ENCODE measurements around the gene GSN. TPM values are rescaled to one million over a fixed set of nuclear protein-coding genes. Genes with fewer than 3 reads are reported as not detected.

Gene GSN
- total and polyA plus RNA-seq, 2 of the 8 experiments (the other 6 are each of a cell fraction or from before 2014, with no cell fraction given) = 52.3 to 94.5 TPM

DNA sequence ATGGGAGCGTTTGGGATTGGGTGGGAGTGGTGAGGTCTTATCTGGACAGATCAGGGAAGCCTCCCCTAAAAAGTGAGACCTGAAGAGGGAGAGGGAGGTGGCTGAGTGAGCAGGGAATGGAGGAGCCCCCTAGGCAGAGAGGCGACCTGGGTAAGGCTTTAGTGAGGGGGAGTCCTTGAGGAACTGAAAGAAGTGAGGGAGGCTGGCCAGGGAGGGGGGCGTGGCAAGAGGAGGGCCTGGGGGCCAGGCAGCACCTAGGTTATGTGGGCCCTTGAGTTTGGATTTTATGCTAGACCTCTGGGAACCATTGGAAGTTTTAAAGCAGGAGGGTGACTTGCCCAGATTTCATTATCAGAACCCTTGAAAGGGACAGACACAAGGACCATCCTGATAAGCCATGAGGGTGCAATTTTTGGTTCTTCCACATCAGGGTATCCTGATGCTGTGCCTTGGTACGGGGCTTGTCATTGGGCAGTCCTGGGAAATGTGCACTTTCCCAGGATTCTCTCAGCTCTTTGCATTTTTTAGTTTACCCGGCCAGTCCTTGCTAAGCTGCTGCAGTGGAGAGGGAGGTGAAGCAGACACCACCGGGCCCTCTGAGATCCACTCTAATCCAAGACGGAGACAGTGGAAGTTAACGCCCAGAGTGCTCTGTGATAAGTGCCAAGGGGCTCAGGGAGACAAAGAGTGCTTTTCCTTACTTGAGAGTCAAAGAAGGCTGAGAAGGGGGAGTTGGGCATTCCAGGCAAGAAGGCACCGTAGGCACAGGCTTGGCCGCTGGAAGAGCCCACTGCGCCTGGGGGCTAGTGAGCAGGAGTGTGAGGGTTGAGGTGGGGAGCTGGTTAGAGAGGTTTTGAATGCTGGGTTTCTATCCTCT is 16.1 kb downstream of the GSN start:
- no peak overlapping the region for H4K5ac ChIP-seq (ENCODE audit: insufficient read length, low read depth, low read length)
- no peaks in the 10 kb centered on the region for H3K36me3 ChIP-seq (ENCODE audit: control insufficient read depth in 2 of 4, insufficient read depth in 4 of 4, low read length in 3 of 4)
- no peak overlapping the region for H2BK5ac ChIP-seq (ENCODE audit: low read depth, low read length)
- no peak overlapping the region for H3K4me2 ChIP-seq (ENCODE audit: insufficient read depth in 1 of 2, low read depth in 2 of 2, low read length in 2 of 2)
- ChIA-PET POLR2A (ENCODE audit: partially characterized antibody) (interaction anchor here (0.6 to 4.6 kb wide), 3 partner anchors 11 to 983 kb away, joined by 3 to 19 read pairs (median 3); partner anchors contain the start of gene GSN), CTCF (ENCODE audit: partially characterized antibody) (interaction anchor here (0.7 to 4.2 kb wide), 6 partner anchors 14 to 104 kb away, joined by 3 to 42 read pairs (median 3); no protein-coding TSS in a partner anchor)
- H3K79me2 ChIP-seq (ENCODE audit: control insufficient read depth in 1 of 2, insufficient read depth in 2 of 2, low read length in 2 of 2) = no peaks in the 10 kb centered on the region
- peaks cover 5 to 24% of the 10 kb centered on the region in 2 experiments for H4K20me1 ChIP-seq (replicated peaks in 1 of 2; ENCODE audit: control insufficient read depth in 1 of 2, insufficient read depth in 2 of 2, low read length in 2 of 2)
- peaks cover 13 to 83% (median 73%) of the 10 kb centered on the region in 4 experiments for H3K27me3 ChIP-seq (replicated peaks in 1 of 4; ENCODE audit: control insufficient read depth in 3 of 4, extremely low read depth in 1 of 4, insufficient read depth in 3 of 4, low read length in 3 of 4)
- H4K8ac ChIP-seq (ENCODE audit: extremely low read depth, insufficient read depth, low read length) = no peak overlapping the region
- no peak overlapping the region for H3K4me3 ChIP-seq (ENCODE audit: extremely low read depth in 1 of 4, insufficient read depth in 2 of 4, low read depth in 3 of 4, low read length in 4 of 4)
- peaks cover 14 to 27% (median 22%) of the 10 kb centered on the region in 4 experiments for H3K4me1 ChIP-seq (replicated peaks in 1 of 4; ENCODE audit: control insufficient read depth in 3 of 4, insufficient read depth in 4 of 4, low read length in 3 of 4)
- H3K9me3 ChIP-seq (ENCODE audit: insufficient read depth in 2 of 2, low read depth in 1 of 2, low read length in 1 of 2) = no peaks in the 10 kb centered on the region
- no peak overlapping the region for H3K9ac ChIP-seq (replicated peaks in 1 of 4; ENCODE audit: extremely low read depth in 1 of 4, low read depth in 3 of 4, low read length in 3 of 4)
- H3K23ac ChIP-seq (ENCODE audit: insufficient read length) = no peak overlapping the region
- TF ChIP-seq, protein P1, sequence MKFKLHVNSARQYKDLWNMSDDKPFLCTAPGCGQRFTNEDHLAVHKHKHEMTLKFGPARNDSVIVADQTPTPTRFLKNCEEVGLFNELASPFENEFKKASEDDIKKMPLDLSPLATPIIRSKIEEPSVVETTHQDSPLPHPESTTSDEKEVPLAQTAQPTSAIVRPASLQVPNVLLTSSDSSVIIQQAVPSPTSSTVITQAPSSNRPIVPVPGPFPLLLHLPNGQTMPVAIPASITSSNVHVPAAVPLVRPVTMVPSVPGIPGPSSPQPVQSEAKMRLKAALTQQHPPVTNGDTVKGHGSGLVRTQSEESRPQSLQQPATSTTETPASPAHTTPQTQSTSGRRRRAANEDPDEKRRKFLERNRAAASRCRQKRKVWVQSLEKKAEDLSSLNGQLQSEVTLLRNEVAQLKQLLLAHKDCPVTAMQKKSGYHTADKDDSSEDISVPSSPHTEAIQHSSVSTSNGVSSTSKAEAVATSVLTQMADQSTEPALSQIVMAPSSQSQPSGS (IDR thresholded peaks at IDR 0.05; ENCODE audit: low read length) = no peak
- no peak for TF ChIP-seq SP2 (IDR thresholded peaks at IDR 0.05; ENCODE audit: low read length)
- TF ChIP-seq POLR2AphosphoS5 (IDR thresholded peaks at IDR 0.05; ENCODE audit: low read depth, low read length) = no peak
- TF ChIP-seq PHF8 (conservative IDR thresholded peaks at IDR 0.05; ENCODE audit: low read depth, low read length) = no peak
- TF ChIP-seq, protein P2, sequence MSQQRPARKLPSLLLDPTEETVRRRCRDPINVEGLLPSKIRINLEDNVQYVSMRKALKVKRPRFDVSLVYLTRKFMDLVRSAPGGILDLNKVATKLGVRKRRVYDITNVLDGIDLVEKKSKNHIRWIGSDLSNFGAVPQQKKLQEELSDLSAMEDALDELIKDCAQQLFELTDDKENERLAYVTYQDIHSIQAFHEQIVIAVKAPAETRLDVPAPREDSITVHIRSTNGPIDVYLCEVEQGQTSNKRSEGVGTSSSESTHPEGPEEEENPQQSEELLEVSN (IDR thresholded peaks at IDR 0.05) = no peak
- TF ChIP-seq, protein P3, sequence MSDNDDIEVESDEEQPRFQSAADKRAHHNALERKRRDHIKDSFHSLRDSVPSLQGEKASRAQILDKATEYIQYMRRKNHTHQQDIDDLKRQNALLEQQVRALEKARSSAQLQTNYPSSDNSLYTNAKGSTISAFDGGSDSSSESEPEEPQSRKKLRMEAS (IDR thresholded peaks at IDR 0.05) = no peak
- WGBS, 2 experiments (ENCODE audit: extremely low coverage in 1 of 2, insufficient coverage in 1 of 2, insufficient read length in 1 of 2, insufficient replicate concordance in 2 of 2, low coverage in 1 of 2, low lambda C conversion rate in 2 of 2, missing lambda C conversion rate in 1 of 2) = 82% methylated on average over 11 of the region's 11 CpGs; no CpG with 5 or more reads in 1 of the 2 experiments
- H2BK120ac ChIP-seq (replicated peaks; ENCODE audit: low read depth, low read length) = no peak overlapping the region
- DNase-seq (ENCODE audit: low read depth in 1 of 2, low spot score in 2 of 2) = no peak
- no peak overlapping the region for H2BK20ac ChIP-seq (ENCODE audit: low read length)
- no peaks in the 10 kb centered on the region; the same call in 1 of the 2 replicates for H3K23me2 ChIP-seq (ENCODE audit: low read depth, low read length)
- H3K56ac ChIP-seq (replicated peaks; ENCODE audit: insufficient read length, low read depth, low read length) = no peak overlapping the region
- FAIRE-seq = no peak
- no peak overlapping the region for H3K18ac ChIP-seq (ENCODE audit: extremely low read depth, low read length)
- H3K14ac ChIP-seq (ENCODE audit: insufficient read length) = no peak overlapping the region
- H2AFZ ChIP-seq (ENCODE audit: low read length) = no peak overlapping the region
- H2BK15ac ChIP-seq (ENCODE audit: low read length) = no peak overlapping the region
- H4K91ac ChIP-seq (replicated peaks; ENCODE audit: insufficient read length, low read length) = no peak overlapping the region
- H2AK5ac ChIP-seq (ENCODE audit: low read depth, low read length) = no peak overlapping the region
- no peaks in the 10 kb centered on the region for H3K79me1 ChIP-seq (ENCODE audit: low read depth, low read length)
- no peak overlapping the region for H3K4ac ChIP-seq (replicated peaks; ENCODE audit: insufficient read length, low read depth, low read length)
- H3K27ac ChIP-seq (ENCODE audit: low read depth, low read length) = no peak overlapping the region
- no peak overlapping the region for H2BK12ac ChIP-seq (ENCODE audit: low read depth, low read length)

Measured in H1 (cell line).